GM23248 (cell line): Measurements from ENCODE around the gene RBP5.

Experiments
- EZH2 ChIP-seq: fragments of 200-600 bp; sonication (generic); IDR thresholded peaks from 2 replicates; pipeline ENCODE4 v1.6.1; 2018; ENCODE audit warnings: antibody characterized with exemption, mild to moderate bottlenecking; ENCODE audit not compliant: insufficient read depth, poor library complexity, severe bottlenecking
- EZH2phosphoT487 ChIP-seq: fragments of 200-600 bp; sonication (generic); IDR thresholded peaks from 2 replicates; pipeline ENCODE4 v1.6.1; 2018; ENCODE audit warnings: antibody characterized with exemption, moderate library complexity, mild to moderate bottlenecking, low read depth; ENCODE audit not compliant: insufficient read depth

GRCh38 chr12:7146228-7146627 lies 17.5 kb upstream of the RBP5 start:
- TF ChIP-seq EZH2phosphoT487 (no peak), EZH2 (no peak)
